RWPE2 (cell line): Measurements from ENCODE around the gene ARHGAP44.

Experiments
- ATAC-seq: fragments of 200-7000 bp; cut with Tn5 transposase; 3 replicates; pipeline ENCODE4 v1.9.1; 2021; ENCODE audit warnings: low read depth
- DNase-seq: peaks from one replicate; pipeline ENCODE4 v3.0.0-alpha.2; 2020; ENCODE audit warnings: low spot score
- H3K27ac ChIP-seq: fragments of 450-650 bp; 2 replicates; pipeline ENCODE4 v1.5.1; 2017; ENCODE audit warnings: mild to moderate bottlenecking; ENCODE audit not compliant: poor library complexity, severe bottlenecking
- H3K27me3 ChIP-seq: fragments of 250-450 bp; sonication (Bioruptor Pico); 2 replicates; pipeline ENCODE4 v1.5.1; 2021; ENCODE audit warnings: mild to moderate bottlenecking, moderate library complexity; ENCODE audit not compliant: insufficient read depth, poor library complexity, severe bottlenecking
- H3K36me3 ChIP-seq: fragments of 250-450 bp; sonication (Bioruptor Pico); 2 replicates; pipeline ENCODE4 v1.5.1; 2020; ENCODE audit warnings: low read depth, mild to moderate bottlenecking, moderate library complexity
- H3K4me1 ChIP-seq: fragments of 250-450 bp; sonication (Bioruptor Pico); 2 replicates; pipeline ENCODE4 v1.5.1; 2021; ENCODE audit warnings: mild to moderate bottlenecking, moderate library complexity; ENCODE audit not compliant: insufficient read depth, poor library complexity, severe bottlenecking
- H3K4me3 ChIP-seq: fragments of 250-450 bp; sonication (Bioruptor Pico); 2 replicates; pipeline ENCODE4 v1.5.1; 2021; ENCODE audit warnings: mild to moderate bottlenecking, moderate library complexity; ENCODE audit not compliant: severe bottlenecking
- H3K9me3 ChIP-seq: fragments of 250-450 bp; sonication (Bioruptor Pico); 2 replicates; pipeline ENCODE4 v1.5.1; 2021; ENCODE audit warnings: mild to moderate bottlenecking, moderate library complexity; ENCODE audit not compliant: severe bottlenecking
- CTCF ChIP-seq: fragments of 450-650 bp; IDR thresholded peaks from one replicate; pipeline ENCODE4 v1.5.1; 2017; ENCODE audit warnings: mild to moderate bottlenecking, moderate library complexity; ENCODE audit not compliant: poor library complexity, severe bottlenecking

The ARHGAP44 gene

GRCh38 chr17:13025258-13025627 is 235.9 kb downstream of the ARHGAP44 start:
- Histone ChIP-seq H3K27ac (no peak overlapping the region), H3K36me3 (no peaks in the 10 kb centered on the region), H3K27me3 (no peaks in the 10 kb centered on the region), H3K4me1 (no peaks in the 10 kb centered on the region), H3K9me3 (no peaks in the 10 kb centered on the region), H3K4me3 (no peak overlapping the region)
- DNase-seq (no peak), ATAC-seq (peak; percentile 40; the same call in 1 of the 3 replicates)
- TF ChIP-seq CTCF: no peak

- no peaks in the 10 kb centered on the region for H3K9me3 ChIP-seq
- no peaks in the 10 kb centered on the region for H3K27me3 ChIP-seq
- no peak overlapping the region for H3K4me3 ChIP-seq
- ATAC-seq (no peak), DNase-seq (no peak)
- TF ChIP-seq CTCF: no peak
- H3K36me3 ChIP-seq: no peaks in the 10 kb centered on the region
- no peak overlapping the region for H3K27ac ChIP-seq
- H3K4me1 ChIP-seq: no peaks in the 10 kb centered on the region
These were observed 236.4 kb downstream of the ARHGAP44 start for GRCh38 chr17:13025687-13026086.

- H3K27ac ChIP-seq: no peak overlapping the region
- H3K36me3 ChIP-seq: no peaks in the 10 kb centered on the region
- H3K9me3 ChIP-seq: no peaks in the 10 kb centered on the region
- no peak for TF ChIP-seq CTCF
- ATAC-seq: no peak
- DNase-seq: no peak
- no peak overlapping the region for H3K4me3 ChIP-seq
- H3K4me1 ChIP-seq: no peaks in the 10 kb centered on the region
- H3K27me3 ChIP-seq: no peaks in the 10 kb centered on the region
These were observed 237.9 kb downstream of the ARHGAP44 start for GRCh38 chr17:13027246-13027645.

- Histone ChIP-seq H3K4me3 (no peak overlapping the region), H3K27ac (no peak overlapping the region), H3K27me3 (no peaks in the 10 kb centered on the region), H3K4me1 (no peaks in the 10 kb centered on the region), H3K9me3 (no peaks in the 10 kb centered on the region), H3K36me3 (no peaks in the 10 kb centered on the region)
- ATAC-seq (no peak), DNase-seq (no peak)
- TF ChIP-seq CTCF: no peak
These were observed 240.0 kb downstream of the ARHGAP44 start for GRCh38 chr17:13029340-13029739.

- Histone ChIP-seq H3K4me1 (no peaks in the 10 kb centered on the region), H3K36me3 (no peaks in the 10 kb centered on the region), H3K27ac (no peak overlapping the region), H3K4me3 (no peak overlapping the region), H3K27me3 (no peaks in the 10 kb centered on the region), H3K9me3 (no peaks in the 10 kb centered on the region)
- TF ChIP-seq CTCF: no peak
- no peak for DNase-seq
- ATAC-seq: no peak
These were observed 240.8 kb downstream of the ARHGAP44 start for GRCh38 chr17:13030056-13030455.
